ENCODE data around the gene DUSP19. TPM values are rescaled to one million over a fixed set of nuclear protein-coding genes. Genes with fewer than 3 reads are reported as not detected.
A peak's percentile ranks its signal among the peaks of the same experiment; 100 is the strongest.

DUSP19 gene
- total and polyA plus RNA-seq, 2 of the 13 experiments (the other 11 are each of a cell fraction or from before 2014, with no cell fraction given): 1.3 to 1.9 TPM

DNA sequence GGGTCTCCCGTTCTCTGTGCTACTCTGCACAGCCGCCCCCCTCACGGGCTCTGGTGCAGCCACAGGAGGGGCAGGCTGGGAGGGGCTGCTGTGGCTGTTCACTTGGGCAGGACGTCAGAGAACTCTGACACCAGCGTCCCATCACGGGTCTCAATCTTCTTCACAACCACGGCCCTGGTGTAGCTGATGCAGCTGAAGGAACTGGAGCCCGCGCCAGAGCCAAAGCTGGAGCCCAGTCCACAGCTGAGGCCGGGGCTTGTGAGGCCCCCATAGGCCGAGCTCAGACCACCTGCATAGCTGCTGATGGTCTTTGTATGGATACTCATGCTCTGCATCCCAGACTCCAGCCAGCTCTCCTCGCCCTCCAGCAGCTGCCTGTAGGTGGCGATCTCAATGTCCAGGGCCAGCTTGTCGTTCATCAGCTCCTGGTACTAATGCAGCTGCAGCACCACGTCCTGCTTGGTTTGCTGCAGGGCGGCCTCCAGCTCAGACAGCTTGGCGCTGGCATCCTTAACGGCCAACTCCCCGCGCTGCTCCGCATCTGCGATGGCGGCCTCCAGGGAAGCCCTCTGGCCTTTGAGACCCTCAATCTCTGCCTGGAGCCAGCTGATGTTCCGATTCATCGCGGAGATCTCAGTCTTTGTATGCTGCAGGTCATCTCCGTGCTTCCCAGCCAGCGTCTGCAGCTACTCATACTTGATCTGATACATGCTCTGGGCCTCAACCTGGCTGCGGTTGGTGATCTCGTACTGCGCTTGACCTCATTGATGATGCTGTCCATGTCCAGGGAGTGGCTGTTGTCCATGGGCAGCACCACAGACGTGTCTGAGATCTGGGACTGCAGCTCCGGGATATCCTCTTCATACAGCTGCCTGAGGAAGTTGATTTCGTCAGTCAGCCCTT lies 7.4 kb upstream of the DUSP19 start (continued):
- no peak; the same call in 1 of the 2 replicates for TF ChIP-seq ZNF598 (CRISPR knock-in tag; IDR thresholded peaks at IDR 0.05; ENCODE audit: borderline replicate concordance)
- TF ChIP-seq HOXA9 (CRISPR knock-in tag; IDR thresholded peaks at IDR 0.05; ENCODE audit: borderline replicate concordance): no peak
- TF ChIP-seq, protein P1, sequence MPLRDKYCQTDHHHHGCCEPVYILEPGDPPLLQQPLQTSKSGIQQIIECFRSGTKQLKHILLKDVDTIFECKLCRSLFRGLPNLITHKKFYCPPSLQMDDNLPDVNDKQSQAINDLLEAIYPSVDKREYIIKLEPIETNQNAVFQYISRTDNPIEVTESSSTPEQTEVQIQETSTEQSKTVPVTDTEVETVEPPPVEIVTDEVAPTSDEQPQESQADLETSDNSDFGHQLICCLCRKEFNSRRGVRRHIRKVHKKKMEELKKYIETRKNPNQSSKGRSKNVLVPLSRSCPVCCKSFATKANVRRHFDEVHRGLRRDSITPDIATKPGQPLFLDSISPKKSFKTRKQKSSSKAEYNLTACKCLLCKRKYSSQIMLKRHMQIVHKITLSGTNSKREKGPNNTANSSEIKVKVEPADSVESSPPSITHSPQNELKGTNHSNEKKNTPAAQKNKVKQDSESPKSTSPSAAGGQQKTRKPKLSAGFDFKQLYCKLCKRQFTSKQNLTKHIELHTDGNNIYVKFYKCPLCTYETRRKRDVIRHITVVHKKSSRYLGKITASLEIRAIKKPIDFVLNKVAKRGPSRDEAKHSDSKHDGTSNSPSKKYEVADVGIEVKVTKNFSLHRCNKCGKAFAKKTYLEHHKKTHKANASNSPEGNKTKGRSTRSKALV (CRISPR knock-in tag; IDR thresholded peaks at IDR 0.05): no peak
- TF ChIP-seq ZNF512B (CRISPR knock-in tag; IDR thresholded peaks at IDR 0.05; ENCODE audit: borderline replicate concordance): no peak
- peak; percentile 23; the same call in 1 of the 2 replicates for TF ChIP-seq ZNF326 (CRISPR knock-in tag; IDR thresholded peaks at IDR 0.05; ENCODE audit: borderline replicate concordance)
- TF ChIP-seq PITX1 (CRISPR knock-in tag; IDR thresholded peaks at IDR 0.05): no peak
- TF ChIP-seq THYN1 (CRISPR knock-in tag; IDR thresholded peaks at IDR 0.05; ENCODE audit: borderline replicate concordance, low read depth): no peak
- TF ChIP-seq SMARCE1 (IDR thresholded peaks at IDR 0.05; ENCODE audit: borderline replicate concordance): no peak
- TF ChIP-seq ASH2L (IDR thresholded peaks at IDR 0.05; ENCODE audit: insufficient read length, low read depth, low read length): no peak
- TF ChIP-seq, protein P2, sequence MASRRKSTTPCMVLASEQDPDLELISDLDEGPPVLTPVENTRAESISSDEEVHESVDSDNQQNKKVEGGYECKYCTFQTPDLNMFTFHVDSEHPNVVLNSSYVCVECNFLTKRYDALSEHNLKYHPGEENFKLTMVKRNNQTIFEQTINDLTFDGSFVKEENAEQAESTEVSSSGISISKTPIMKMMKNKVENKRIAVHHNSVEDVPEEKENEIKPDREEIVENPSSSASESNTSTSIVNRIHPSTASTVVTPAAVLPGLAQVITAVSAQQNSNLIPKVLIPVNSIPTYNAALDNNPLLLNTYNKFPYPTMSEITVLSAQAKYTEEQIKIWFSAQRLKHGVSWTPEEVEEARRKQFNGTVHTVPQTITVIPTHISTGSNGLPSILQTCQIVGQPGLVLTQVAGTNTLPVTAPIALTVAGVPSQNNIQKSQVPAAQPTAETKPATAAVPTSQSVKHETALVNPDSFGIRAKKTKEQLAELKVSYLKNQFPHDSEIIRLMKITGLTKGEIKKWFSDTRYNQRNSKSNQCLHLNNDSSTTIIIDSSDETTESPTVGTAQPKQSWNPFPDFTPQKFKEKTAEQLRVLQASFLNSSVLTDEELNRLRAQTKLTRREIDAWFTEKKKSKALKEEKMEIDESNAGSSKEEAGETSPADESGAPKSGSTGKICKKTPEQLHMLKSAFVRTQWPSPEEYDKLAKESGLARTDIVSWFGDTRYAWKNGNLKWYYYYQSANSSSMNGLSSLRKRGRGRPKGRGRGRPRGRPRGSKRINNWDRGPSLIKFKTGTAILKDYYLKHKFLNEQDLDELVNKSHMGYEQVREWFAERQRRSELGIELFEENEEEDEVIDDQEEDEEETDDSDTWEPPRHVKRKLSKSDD (CRISPR knock-in tag; IDR thresholded peaks at IDR 0.05; ENCODE audit: low read depth): no peak
- TF ChIP-seq BCL6 (CRISPR knock-in tag; IDR thresholded peaks at IDR 0.05): no peak
- TF ChIP-seq ZNF44 (CRISPR knock-in tag; IDR thresholded peaks at IDR 0.05): no peak
- TF ChIP-seq NR2C2 (CRISPR knock-in tag; IDR thresholded peaks at IDR 0.05; ENCODE audit: borderline replicate concordance): no peak
- no peak for TF ChIP-seq ZNF563 (CRISPR knock-in tag; IDR thresholded peaks at IDR 0.05)
- TF ChIP-seq NAIF1 (CRISPR knock-in tag; IDR thresholded peaks at IDR 0.05; ENCODE audit: borderline replicate concordance): no peak
- no peak for TF ChIP-seq ZFP36L2 (CRISPR knock-in tag; IDR thresholded peaks at IDR 0.05)
- TF ChIP-seq, protein P3, sequence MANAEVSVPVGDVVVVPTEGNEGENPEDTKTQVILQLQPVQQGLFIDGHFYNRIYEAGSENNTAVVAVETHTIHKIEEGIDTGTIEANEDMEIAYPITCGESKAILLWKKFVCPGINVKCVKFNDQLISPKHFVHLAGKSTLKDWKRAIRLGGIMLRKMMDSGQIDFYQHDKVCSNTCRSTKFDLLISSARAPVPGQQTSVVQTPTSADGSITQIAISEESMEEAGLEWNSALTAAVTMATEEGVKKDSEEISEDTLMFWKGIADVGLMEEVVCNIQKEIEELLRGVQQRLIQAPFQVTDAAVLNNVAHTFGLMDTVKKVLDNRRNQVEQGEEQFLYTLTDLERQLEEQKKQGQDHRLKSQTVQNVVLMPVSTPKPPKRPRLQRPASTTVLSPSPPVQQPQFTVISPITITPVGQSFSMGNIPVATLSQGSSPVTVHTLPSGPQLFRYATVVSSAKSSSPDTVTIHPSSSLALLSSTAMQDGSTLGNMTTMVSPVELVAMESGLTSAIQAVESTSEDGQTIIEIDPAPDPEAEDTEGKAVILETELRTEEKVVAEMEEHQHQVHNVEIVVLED (CRISPR knock-in tag; IDR thresholded peaks at IDR 0.05; ENCODE audit: borderline replicate concordance): no peak
